Fibroblast of skin of abdomen (primary cell): ENCODE results near the gene AKR1C1.
"Not testable (repeated sequence)": the region's sequence is repeated elsewhere in the genome, so short reads cannot be mapped to it uniquely, and the experiment has no call there.

Experiments
- DNase-seq: peaks from one replicate; pipeline ENCODE4 v3.0.0-alpha.2; 2013

Gene AKR1C1

GRCh38 chr10:5019770-5020612 lies 56.8 kb downstream of the AKR1C1 start:
- not testable (repeated sequence) for DNase-seq

DNA sequence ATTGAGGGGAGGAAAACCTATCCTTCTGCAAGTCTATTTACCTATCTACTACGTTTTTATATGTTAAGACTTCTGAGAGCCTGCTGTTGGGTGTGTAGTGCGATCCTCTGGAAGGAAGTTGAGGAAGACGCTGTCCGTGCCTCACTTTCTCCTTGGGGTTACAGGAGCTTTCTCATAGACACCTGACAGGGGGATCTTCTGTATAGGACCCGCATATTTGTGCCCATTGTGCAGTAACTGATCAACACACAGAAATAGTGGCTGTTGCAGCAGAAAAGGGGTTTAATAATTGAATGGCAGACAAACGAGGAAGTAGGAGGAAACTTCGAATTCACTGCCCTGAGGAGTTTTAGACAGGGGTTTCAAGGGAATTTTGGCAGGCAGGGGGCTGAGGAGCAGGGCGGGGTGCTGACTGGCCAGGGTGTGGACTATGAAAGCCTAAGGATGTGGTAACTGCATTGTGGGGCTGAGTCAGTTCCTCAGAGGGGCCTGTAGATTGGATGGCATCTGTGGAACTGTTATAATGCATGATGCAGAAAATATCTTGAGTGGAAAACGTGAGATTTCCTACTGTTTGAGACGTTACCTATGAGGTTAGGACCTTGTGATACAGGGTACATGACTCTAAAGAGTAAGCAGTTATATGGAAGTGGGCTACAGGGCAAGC lies 58.5 kb downstream of the AKR1C1 start:
- DNase-seq = not testable (repeated sequence)

DNA sequence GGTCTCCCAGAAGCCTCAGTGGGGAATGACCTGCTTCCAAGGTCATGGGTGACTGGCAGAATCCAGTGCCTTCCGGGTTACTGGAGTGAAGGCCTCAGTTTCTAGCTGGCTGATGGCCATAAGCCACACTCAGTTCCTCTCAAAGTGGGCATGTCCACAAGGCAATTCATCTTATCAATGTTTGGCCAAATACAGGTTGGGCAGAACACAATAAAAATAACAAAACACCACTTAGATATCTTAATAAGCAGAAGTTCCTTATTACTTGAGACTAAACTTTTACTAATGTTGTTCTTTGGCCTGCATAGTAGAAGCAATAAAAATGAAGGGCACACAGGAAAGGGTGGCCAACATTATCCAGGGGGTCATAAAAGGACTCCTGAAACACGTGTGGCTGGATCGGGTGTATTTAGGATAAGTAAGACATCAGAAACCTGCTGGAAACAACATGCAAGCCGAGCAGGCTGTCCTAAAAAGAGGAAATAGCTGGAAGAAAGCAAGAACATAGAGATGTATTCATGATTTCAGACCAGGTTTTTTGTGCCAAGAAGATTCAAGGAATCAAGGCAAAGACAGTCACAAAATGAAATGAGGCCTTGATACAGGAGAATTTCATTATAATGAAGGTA lies 60.1 kb downstream of the AKR1C1 start:
- no peak for DNase-seq

GRCh38 chr10:5025461-5025881 lies 62.3 kb downstream of the AKR1C1 start:
- DNase-seq = not testable (repeated sequence)

DNA sequence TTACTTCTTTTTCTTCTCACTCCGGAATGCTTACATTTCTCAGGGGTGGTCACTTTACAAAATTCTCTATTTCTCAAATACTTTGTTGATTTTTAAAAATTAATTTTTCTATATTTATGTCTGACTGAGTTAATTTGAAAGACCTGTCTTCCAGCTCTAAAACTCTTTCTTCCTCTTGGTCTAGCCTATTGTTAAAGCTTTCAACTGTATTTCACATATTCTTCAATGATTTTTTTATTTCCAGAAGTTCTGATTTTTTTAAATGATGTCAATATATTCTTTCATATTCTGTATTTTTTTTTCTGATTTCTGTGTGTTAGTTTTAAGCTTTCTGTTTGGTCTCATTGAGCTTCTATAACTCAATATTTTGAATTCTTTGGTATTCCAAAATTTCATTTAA lies 67.8 kb downstream of the AKR1C1 start:
- no peak for DNase-seq

DNA sequence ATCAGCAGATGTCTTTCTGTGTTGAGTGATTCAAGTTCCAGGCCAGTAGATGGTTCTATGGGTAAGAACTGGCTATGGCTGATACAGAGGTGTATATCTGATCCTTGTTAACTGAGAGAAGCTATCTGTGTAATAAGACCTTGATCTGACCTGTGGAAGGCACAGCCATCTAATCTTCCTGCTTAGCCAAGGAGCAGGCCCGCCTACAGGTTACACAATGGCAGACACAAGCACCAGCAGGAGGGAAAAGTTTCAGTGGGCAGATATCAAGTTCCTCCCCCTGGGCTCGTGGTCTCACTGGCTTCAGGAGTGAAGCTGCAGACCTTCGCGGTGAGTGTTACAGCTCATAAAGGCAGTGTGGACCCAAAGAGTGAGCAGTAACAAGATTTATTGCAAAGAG lies 68.4 kb downstream of the AKR1C1 start:
- DNase-seq = not testable (repeated sequence)

DNA sequence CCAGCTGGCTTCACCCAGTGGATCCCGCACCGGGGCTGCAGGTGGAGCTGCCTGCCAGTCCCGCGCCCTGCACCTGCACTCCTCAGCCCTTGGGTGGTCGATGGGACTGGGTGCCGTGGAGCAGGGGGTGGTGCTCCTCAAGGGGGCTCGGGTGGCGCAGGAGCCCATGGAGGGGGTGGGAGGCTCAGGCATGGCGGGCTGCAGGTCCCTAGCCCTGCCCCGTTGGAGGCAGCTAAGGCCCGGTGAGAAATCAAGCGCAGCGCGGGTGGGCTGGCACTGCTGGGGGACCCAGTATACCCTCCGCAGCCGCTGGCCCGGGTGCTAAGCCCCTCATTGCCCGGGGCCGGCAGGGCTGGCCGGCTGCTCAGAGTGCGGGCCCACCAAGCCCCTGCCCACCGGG lies 69.2 kb downstream of the AKR1C1 start:
- not testable (repeated sequence) for DNase-seq
